Measurements from ENCODE around the gene NEK3. TPM values are rescaled to one million over a fixed set of nuclear protein-coding genes. Genes with fewer than 3 reads are reported as not detected.

Gene NEK3
- total RNA-seq, 1 donor from 2014 or later: 11.7 TPM

Other genes starting within 250 kb of the NEK3 start
- gene ATP7B, start 148.1 kb downstream of the NEK3 start, total RNA-seq: 5.8 TPM
- 38.4 TPM for gene ALG11, start 147.2 kb downstream of the NEK3 start, total RNA-seq
- 20.5 TPM for gene UTP14C, start 134.9 kb downstream of the NEK3 start, total RNA-seq
- gene NEK5, start 30.5 kb downstream of the NEK3 start, total RNA-seq: 0.52 TPM
- gene THSD1, start 246.6 kb upstream of the NEK3 start, total RNA-seq: 17.3 TPM

All from upper lobe of right lung (tissue), 1 donor.